ENCODE measurements around the gene CORIN.

The CORIN gene

GRCh38 chr4:47831026-47831679, 6.7 kb downstream of the CORIN start:
- DNase-seq (ENCODE audit: low read depth, low spot score): no peak

- no peak for DNase-seq (ENCODE audit: low read depth, low spot score)
Measured at GRCh38 chr4:47830265-47831025, 7.4 kb downstream of the CORIN start.

DNA sequence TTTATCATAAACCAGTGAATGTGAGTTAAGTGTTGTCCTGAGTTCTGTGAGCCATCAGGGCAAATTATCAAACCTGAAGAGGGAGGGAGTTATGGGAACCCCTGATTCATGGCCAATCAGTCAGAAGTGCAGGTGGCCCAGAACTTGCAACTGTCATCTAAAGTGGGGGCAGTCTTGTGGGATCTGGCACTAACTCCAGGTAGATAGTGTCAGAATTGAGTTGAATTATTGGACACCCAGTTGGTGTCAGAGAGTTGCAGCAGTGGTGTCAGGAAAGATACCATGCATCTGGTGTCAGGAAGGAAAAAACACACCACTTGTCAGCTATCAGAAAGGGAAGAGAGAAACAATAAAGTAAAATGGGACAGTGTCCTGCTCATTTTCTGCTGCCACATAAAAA, 8.4 kb downstream of the CORIN start:
- DNase-seq (ENCODE audit: low read depth, low spot score): no peak

DNA sequence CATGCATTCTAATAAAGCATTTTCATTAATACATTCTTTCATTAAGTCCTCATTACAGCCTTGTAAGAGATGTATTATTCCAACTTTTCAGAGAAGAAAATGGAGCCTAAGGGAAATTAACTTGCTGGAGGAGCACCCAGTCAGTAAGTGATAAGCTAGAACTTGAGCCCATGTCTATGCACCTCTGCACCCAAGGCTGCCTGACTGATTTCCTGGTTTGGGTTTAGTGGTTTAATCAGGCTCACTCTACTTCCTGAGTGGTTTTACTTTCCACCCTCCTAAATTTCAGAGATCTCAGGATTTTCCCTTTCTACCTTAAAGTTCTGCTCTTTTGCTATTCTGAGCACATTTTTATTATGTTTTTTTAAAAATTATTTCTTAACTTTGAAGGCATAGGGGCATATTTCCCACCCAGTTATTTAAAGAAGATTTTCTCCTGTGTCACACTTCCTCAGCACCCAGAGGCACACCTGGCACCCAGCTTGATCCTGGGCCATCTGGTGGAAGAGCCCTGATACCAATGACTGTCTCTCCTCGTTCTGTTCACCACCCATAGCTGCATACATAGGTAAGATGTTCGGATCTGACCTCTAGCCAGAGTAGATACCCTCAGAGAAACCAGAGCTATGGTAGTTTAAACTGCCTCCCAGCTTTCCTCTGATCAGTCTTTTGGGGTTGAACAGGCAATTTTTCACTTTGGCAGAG, 10.4 kb downstream of the CORIN start:
- no peak for DNase-seq (ENCODE audit: low read depth, low spot score)

- DNase-seq (ENCODE audit: low read depth, low spot score): no peak
Measured at GRCh38 chr4:47824840-47825239, 13.0 kb downstream of the CORIN start.

DNA sequence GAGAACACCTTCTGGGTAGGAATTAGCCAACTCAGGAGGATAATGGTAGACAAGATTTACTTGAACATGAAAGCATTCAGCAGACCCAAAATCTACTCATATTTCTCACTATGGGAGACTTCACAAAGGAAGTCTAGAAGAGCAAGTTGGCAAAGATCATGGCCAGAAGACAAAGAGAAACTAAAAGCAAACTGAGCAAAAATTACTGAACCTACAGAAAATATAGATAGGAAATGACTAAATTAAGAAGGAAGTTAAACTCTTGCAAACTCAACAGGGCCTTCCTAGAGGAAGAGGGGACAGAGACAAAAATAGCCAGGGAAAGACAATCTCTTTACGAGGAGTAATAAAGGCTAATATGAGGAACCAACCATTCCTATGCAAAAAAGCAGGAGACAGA, 18.7 kb downstream of the CORIN start:
- DNase-seq (ENCODE audit: low read depth, low spot score): no peak

GRCh38 chr4:47817275-47817674, 20.6 kb downstream of the CORIN start:
- DNase-seq (ENCODE audit: low read depth, low spot score): no peak

GRCh38 chr4:47816748-47817147, 21.1 kb downstream of the CORIN start:
- DNase-seq (ENCODE audit: low read depth, low spot score): no peak

DNA sequence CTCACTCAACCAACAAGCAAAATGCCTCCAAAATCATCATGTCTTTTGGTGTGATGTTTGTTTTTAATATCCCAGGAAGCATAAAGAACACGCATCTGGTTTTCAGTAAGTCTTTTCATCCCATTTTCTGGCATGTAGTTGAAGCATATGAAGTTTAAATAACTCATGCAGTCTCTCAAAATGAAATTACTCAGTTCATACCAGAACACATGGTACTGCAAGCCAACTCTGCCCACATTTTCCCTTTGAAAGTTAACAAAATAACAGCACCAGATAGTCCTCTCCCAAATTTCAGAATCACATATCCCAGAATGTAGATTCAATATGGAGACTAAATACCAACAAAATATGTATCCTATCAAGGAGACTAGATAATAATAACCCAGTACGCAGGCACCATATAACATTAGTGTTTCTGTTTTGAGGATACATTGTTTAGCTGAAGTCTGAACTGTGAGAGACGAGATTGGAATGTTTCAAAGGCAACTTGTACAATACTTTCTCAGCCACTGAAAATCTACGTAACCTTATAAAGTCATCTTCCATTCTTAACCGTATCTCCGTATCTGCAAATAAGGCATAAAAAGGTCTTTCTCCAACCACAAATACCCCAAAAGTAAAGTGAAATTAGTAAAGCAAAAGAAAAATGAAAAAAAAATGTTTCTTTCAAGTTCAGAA, 23.1 kb downstream of the CORIN start:
- no peak for DNase-seq (ENCODE audit: low read depth, low spot score)

GRCh38 chr4:47809654-47810203, 28.1 kb downstream of the CORIN start:
- DNase-seq (ENCODE audit: low read depth, low spot score): no peak

DNA sequence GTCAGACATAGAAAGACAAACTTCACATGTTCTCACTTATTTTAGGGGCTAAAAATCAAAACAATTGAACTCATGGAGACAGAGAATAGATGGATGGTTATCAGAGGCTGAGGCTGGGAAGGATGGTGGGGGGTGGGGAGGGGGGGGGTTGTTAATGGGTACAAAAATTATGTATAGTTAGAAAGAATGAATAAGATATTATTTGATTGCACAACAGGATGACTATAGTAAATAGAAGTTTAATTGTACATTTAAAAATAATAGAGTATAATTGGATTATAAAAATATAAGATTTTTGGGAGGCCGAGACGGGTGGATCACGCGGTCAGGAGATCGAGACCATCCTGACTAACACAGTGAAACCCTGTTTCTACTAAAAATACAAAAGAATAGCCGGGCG, 33.3 kb downstream of the CORIN start:
- no peak for DNase-seq (ENCODE audit: low read depth, low spot score)

DNA sequence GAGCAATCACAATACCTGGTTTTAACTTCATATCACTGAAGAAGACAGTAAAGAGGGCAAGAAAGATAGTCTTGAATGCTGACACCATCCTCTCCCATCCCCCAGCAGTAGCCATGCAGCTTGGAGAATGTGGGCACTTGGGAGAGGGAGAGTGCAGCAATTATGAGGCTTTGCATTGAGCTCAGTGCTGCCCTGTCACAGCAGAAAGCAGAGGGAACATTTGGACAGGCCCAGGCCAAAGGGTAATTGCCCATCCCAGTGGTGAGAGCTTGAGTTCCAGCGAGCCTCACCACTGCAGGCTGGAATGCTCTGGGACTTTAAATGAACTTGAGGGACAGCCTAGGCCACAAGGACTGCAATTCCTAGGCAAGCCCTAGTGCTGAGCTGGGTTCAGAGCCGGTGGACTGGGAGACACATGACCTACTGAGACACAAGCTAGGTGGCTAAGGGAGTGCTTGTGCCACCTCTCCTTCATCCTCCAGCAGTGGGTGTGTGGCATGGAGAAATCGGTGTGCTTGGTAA, 36.3 kb downstream of the CORIN start:
- DNase-seq (ENCODE audit: low read depth, low spot score): no peak

- DNase-seq (ENCODE audit: low read depth, low spot score): no peak
Measured at GRCh38 chr4:47798165-47798564, 39.7 kb downstream of the CORIN start.

- no peak for DNase-seq (ENCODE audit: low read depth, low spot score)
Measured at GRCh38 chr4:47791965-47792364, 45.9 kb downstream of the CORIN start.

DNA sequence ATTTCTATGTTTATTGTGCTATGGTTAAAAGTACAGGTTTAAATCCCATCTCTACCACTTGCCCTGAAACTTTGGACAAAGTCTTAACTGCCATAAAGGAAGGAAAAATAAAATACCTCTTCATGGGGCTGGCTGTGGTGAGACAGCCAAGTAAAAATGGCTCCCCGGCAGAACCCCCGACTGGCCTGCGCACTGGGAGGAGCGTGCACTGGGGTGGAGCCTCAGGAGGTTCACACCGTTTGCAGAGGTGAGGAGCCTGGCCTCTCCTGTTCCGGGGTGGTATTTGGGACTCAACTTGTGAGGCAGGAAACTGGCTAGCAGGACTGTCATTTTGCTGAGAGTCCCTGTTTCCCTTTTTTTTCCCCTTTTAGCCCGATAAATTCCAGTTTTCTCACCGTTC, 47.8 kb downstream of the CORIN start:
- no peak for DNase-seq (ENCODE audit: low read depth, low spot score)

DNA sequence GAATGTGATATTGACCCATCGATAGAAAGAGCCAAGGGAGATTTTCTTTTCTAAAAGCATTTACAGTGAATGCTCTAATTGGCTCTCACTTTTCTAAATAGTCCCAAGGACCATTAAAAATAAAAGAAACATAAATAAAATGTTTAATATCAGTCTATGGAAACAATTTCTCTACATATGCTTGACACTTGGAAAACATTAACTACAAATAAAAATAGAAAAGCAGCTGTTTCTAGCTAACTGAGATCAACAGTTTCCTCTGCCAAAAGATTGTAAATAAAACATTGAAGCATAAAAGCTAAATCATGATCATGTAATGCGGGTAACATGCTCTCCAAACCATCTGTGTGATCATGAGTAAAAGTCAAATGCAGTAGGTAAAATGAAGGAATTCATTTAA, 49.7 kb downstream of the CORIN start:
- no peak for DNase-seq (ENCODE audit: low read depth, low spot score)

- DNase-seq (ENCODE audit: low read depth, low spot score): no peak
Measured at GRCh38 chr4:47786958-47787370, 50.9 kb downstream of the CORIN start.

DNA sequence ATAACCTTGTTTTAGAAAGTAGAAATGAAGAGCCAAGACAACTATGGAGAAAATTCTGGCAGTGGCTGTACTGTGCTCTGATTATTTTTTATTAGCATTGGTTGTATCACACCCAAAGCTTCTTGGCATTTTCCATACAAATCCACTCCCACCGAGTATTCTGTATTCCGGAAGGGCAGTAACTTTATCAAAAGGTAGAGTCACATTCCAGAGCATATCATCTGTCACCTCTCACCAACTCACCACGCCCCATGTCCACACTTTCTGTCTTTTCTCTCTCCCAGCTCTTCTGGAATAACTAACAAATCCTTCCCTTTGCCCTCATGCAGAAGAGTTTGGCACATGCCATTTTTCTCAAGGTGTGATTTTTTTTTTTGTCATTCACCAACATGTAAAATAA, 52.7 kb downstream of the CORIN start:
- DNase-seq (ENCODE audit: low read depth, low spot score): no peak

GRCh38 chr4:47784222-47784621, 53.6 kb downstream of the CORIN start:
- DNase-seq (ENCODE audit: low read depth, low spot score): no peak

DNA sequence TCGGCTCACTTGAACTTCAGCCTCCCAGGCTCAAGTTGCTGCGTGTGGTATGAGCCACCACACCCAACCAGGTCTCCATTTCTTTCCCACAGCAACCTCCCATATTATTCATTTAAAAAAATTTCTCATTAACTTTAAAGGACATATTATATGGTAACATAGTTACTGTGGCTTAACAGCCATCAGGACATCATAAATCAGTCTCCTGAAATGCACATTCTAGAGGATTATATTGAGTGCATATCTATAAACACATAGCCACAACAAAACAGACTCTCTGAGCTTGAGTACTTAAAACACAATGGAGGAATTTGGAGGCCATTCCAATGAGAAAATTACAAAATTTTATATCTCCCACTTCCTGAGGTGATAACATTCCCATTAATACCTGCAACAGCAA, 61.5 kb downstream of the CORIN start:
- DNase-seq (ENCODE audit: low read depth, low spot score): no peak

- no peak for DNase-seq (ENCODE audit: low read depth, low spot score)
Measured at GRCh38 chr4:47774079-47774478, 63.8 kb downstream of the CORIN start.

- no peak for DNase-seq (ENCODE audit: low read depth, low spot score)
Measured at GRCh38 chr4:47771020-47771419, 66.8 kb downstream of the CORIN start.
